Subcutaneous adipose tissue (tissue), 4 donors: ENCODE data around the gene TTC9C. TPM values are rescaled to one million over a fixed set of nuclear protein-coding genes. Genes with fewer than 3 reads are reported as not detected.

Experiments
- CTCF ChIP-seq: fragments of 450-650 bp; IDR thresholded peaks from one replicate; pipeline ENCODE4 v1.5.1; 2016; ENCODE audit warnings: low read depth, mild to moderate bottlenecking, control low read depth, antibody characterized with exemption, moderate library complexity
- total RNA-seq, 4 donors: library from RNA; depleted of rRNA; stranded (reverse); fragments of >200 nt; gene quantifications; one replicate each; pipeline ENCODE4 v1.1.0, GENCODE V29; 2016

Gene TTC9C, protein sequence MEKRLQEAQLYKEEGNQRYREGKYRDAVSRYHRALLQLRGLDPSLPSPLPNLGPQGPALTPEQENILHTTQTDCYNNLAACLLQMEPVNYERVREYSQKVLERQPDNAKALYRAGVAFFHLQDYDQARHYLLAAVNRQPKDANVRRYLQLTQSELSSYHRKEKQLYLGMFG
- 10 to 100 TPM; 17.5 to 57.4 (median 20.3) TPM for total RNA-seq

- TF ChIP-seq CTCF, result no peak
Measured at GRCh38 chr11:62728171-62728988, at the start of gene TTC9C. TSS of gene TTC9C (plus strand) at chr11:62728486. CDS start at chr11:62728849, 363 bp downstream.

DNA sequence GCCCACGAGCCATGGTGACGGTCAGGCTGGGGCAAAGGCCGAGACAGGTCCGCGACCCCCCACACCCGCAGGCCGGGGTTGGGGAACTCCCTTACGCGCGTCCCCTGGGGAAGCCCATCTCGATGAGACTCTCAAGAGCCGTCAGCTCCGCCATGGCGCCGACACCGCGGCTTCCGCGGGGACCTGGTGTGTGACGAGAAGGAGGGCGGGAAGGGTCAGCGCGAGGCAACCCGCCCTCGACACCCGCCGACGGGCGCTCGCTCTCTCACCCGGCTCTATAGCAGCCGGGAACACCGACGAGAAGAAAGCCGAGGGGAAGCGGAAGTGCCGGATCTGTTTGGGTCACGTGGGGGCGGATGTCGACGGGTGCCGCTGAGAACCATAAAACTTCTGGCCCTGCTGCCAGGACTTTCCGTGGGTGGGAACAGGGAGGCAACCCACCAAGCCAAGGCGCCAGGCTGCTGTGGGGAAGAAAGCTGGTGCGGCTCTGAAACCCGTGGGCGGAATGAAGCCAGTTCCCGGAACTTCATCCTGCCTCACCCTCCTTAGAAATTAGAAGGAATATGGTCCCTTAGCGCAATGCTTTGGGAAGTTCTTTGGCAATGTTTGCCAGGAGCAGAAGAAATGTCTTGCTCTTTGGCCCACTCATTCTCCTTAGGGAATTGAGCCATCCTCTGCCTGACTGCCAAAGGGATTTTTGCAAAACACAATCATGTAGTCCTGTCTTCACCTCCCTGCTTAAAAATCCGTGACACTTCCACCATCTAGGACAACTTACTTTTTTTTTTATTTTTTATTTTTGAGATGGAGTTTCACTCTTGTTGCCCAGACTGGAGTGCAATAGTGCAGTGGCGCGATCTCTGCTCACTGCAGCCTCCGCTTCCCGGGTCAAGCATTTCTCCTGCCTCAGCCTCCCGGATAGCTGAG, 49.3 kb upstream of the TTC9C start, which contains the start of gene UBXN1:
Gene UBXN1, minus strand, starts transcription at position 304 of the 927 bp plus-strand sequence. Its CDS starts 150 bp downstream, at position 154.
- no peak for TF ChIP-seq CTCF

GRCh38 chr11:62680825-62681240, 47.5 kb upstream of the TTC9C start:
- no peak for TF ChIP-seq CTCF

GRCh38 chr11:62682518-62682917, 45.8 kb upstream of the TTC9C start:
- no peak for TF ChIP-seq CTCF

GRCh38 chr11:62687508-62688396, 40.5 kb upstream of the TTC9C start:
- TF ChIP-seq CTCF, result no peak

GRCh38 chr11:62688491-62688890, 39.8 kb upstream of the TTC9C start:
- no peak for TF ChIP-seq CTCF
